ENCODE results near the gene C1orf105.

DNA sequence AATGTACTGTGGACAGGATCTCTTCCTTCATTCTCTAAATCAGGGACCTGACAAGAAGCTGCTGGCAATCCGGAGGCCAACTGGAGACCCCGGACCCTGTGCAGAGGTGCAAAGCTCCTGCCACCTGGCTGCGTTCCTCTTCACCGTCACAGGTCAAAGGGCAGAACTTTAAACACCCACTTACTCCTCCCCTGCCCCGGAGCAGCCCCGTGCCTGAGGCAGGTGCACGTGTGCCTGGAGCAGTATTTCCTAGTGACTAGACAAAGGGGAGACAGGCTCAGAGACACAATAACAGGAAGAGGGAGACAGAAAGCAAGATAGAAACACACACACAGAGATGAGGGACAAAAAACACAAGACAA, 30.0 kb downstream of the C1orf105 start:
- TF ChIP-seq, protein P1, sequence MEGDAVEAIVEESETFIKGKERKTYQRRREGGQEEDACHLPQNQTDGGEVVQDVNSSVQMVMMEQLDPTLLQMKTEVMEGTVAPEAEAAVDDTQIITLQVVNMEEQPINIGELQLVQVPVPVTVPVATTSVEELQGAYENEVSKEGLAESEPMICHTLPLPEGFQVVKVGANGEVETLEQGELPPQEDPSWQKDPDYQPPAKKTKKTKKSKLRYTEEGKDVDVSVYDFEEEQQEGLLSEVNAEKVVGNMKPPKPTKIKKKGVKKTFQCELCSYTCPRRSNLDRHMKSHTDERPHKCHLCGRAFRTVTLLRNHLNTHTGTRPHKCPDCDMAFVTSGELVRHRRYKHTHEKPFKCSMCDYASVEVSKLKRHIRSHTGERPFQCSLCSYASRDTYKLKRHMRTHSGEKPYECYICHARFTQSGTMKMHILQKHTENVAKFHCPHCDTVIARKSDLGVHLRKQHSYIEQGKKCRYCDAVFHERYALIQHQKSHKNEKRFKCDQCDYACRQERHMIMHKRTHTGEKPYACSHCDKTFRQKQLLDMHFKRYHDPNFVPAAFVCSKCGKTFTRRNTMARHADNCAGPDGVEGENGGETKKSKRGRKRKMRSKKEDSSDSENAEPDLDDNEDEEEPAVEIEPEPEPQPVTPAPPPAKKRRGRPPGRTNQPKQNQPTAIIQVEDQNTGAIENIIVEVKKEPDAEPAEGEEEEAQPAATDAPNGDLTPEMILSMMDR (conservative IDR thresholded peaks at IDR 0.05; ENCODE audit: low read depth in 2 of 2) = no peak
- TF ChIP-seq EZH2phosphoT487 (IDR thresholded peaks at IDR 0.05; ENCODE audit: unreplicated experiment) (no peak), POLR2AphosphoS5 (IDR thresholded peaks at IDR 0.05; ENCODE audit: low read depth) (no peak), EZH2 (IDR thresholded peaks at IDR 0.05; ENCODE audit: low read depth, unreplicated experiment) (no peak), JUNB (IDR thresholded peaks at IDR 0.05; ENCODE audit: unreplicated experiment) (no peak), CREB1 (CRISPR knock-in tag; IDR thresholded peaks at IDR 0.05; ENCODE audit: low read depth) (no peak), STAT1 (IDR thresholded peaks at IDR 0.05; ENCODE audit: unreplicated experiment) (no peak)
- TF ChIP-seq, protein P2, sequence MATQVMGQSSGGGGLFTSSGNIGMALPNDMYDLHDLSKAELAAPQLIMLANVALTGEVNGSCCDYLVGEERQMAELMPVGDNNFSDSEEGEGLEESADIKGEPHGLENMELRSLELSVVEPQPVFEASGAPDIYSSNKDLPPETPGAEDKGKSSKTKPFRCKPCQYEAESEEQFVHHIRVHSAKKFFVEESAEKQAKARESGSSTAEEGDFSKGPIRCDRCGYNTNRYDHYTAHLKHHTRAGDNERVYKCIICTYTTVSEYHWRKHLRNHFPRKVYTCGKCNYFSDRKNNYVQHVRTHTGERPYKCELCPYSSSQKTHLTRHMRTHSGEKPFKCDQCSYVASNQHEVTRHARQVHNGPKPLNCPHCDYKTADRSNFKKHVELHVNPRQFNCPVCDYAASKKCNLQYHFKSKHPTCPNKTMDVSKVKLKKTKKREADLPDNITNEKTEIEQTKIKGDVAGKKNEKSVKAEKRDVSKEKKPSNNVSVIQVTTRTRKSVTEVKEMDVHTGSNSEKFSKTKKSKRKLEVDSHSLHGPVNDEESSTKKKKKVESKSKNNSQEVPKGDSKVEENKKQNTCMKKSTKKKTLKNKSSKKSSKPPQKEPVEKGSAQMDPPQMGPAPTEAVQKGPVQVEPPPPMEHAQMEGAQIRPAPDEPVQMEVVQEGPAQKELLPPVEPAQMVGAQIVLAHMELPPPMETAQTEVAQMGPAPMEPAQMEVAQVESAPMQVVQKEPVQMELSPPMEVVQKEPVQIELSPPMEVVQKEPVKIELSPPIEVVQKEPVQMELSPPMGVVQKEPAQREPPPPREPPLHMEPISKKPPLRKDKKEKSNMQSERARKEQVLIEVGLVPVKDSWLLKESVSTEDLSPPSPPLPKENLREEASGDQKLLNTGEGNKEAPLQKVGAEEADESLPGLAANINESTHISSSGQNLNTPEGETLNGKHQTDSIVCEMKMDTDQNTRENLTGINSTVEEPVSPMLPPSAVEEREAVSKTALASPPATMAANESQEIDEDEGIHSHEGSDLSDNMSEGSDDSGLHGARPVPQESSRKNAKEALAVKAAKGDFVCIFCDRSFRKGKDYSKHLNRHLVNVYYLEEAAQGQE (IDR thresholded peaks at IDR 0.05; ENCODE audit: unreplicated experiment) = no peak
